ENCODE data around the gene STK32B. TPM values are rescaled to one million over a fixed set of nuclear protein-coding genes. Genes with fewer than 3 reads are reported as not detected.

The STK32B gene
- total and polyA plus RNA-seq, 2 donors (not counting 3 experiments of a cell fraction or from before 2014, with no cell fraction given), result 5.6 to 7.8 TPM

- Histone ChIP-seq H4K20me1 (replicated peaks; ENCODE audit: control insufficient read depth, extremely low read depth, insufficient read depth, low read length) (no peaks in the 10 kb centered on the region), H3K4me3 (replicated peaks in 1 of 3; ENCODE audit: insufficient read depth in 1 of 3, low read depth in 1 of 3, low read length in 3 of 3) (no peak overlapping the region), H2AFZ (ENCODE audit: low read depth, low read length) (no peak overlapping the region), H3K27me3 (ENCODE audit: control insufficient read depth in 2 of 2, insufficient read depth in 2 of 2, low read length in 2 of 2) (no peaks in the 10 kb centered on the region), H3K4me1 (ENCODE audit: control insufficient read depth, extremely low read depth, insufficient read depth, low read length) (no peaks in the 10 kb centered on the region), H3K36me3 (ENCODE audit: control insufficient read depth in 2 of 2, extremely low read depth in 1 of 2, insufficient read depth in 2 of 2, low read length in 2 of 2) (no peaks in the 10 kb centered on the region), H3K79me2 (ENCODE audit: control insufficient read depth, insufficient read depth, low read length) (no peaks in the 10 kb centered on the region), H3K4me2 (ENCODE audit: insufficient read depth, low read length) (no peak overlapping the region), H3K9me1 (replicated peaks; ENCODE audit: control insufficient read depth, extremely low read depth, insufficient read depth, low read length) (no peaks in the 10 kb centered on the region), H3K9ac (replicated peaks; ENCODE audit: extremely low read depth, insufficient read depth, low read length) (no peak overlapping the region), H3K9me3 (replicated peaks; ENCODE audit: control insufficient read depth, insufficient read depth, low read length) (no peaks in the 10 kb centered on the region), H3K27ac (ENCODE audit: insufficient read depth, low read depth, low read length) (no peak overlapping the region)
- TF ChIP-seq POLR2AphosphoS5 (IDR thresholded peaks at IDR 0.05; ENCODE audit: insufficient read depth, low read depth, low read length) (no peak), EZH2 (IDR thresholded peaks at IDR 0.05; ENCODE audit: borderline replicate concordance, low read depth, low read length, severe bottlenecking) (no peak), GATA2 (IDR thresholded peaks at IDR 0.05; ENCODE audit: insufficient read depth, insufficient read length, low read depth, low read length) (no peak), MYC (IDR thresholded peaks at IDR 0.05; ENCODE audit: low read depth, low read length) (no peak)
- TF ChIP-seq, protein P1, sequence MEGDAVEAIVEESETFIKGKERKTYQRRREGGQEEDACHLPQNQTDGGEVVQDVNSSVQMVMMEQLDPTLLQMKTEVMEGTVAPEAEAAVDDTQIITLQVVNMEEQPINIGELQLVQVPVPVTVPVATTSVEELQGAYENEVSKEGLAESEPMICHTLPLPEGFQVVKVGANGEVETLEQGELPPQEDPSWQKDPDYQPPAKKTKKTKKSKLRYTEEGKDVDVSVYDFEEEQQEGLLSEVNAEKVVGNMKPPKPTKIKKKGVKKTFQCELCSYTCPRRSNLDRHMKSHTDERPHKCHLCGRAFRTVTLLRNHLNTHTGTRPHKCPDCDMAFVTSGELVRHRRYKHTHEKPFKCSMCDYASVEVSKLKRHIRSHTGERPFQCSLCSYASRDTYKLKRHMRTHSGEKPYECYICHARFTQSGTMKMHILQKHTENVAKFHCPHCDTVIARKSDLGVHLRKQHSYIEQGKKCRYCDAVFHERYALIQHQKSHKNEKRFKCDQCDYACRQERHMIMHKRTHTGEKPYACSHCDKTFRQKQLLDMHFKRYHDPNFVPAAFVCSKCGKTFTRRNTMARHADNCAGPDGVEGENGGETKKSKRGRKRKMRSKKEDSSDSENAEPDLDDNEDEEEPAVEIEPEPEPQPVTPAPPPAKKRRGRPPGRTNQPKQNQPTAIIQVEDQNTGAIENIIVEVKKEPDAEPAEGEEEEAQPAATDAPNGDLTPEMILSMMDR (IDR thresholded peaks at IDR 0.05; ENCODE audit: extremely low read depth in 1 of 2, insufficient read depth in 1 of 2, low read depth in 1 of 2, low read length in 2 of 2), result no peak
- TF ChIP-seq, protein P2, sequence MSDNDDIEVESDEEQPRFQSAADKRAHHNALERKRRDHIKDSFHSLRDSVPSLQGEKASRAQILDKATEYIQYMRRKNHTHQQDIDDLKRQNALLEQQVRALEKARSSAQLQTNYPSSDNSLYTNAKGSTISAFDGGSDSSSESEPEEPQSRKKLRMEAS (IDR thresholded peaks at IDR 0.05; ENCODE audit: insufficient read depth, insufficient read length), result no peak
- no TSS peak for BruUV-seq (replicated peaks)
- FAIRE-seq, result no peak
- intact Hi-C loops (cut with micrococcal nuclease), result no loop called here
- CTCF ChIA-PET, result no interaction called here
- POLR2A ChIA-PET, result no interaction called here
- dilution Hi-C loops (cut with MboI; ENCODE audit: extremely low pct_ligation_motif_present, low sequenced_read_pairs), result no loop called here
- no peak for DNase-seq (ENCODE audit: low read depth, low spot score)
These were observed 323.3 kb downstream of the STK32B start for GRCh38 chr4:5374592-5374991.

All from endothelial cell of umbilical vein (primary cell).